ENCODE data around the gene PLCD3. TPM values are rescaled to one million over a fixed set of nuclear protein-coding genes. Genes with fewer than 3 reads are reported as not detected.

Gene PLCD3
- polyA plus RNA-seq, 1 donor from 2014 or later: 1.3 TPM

DNA sequence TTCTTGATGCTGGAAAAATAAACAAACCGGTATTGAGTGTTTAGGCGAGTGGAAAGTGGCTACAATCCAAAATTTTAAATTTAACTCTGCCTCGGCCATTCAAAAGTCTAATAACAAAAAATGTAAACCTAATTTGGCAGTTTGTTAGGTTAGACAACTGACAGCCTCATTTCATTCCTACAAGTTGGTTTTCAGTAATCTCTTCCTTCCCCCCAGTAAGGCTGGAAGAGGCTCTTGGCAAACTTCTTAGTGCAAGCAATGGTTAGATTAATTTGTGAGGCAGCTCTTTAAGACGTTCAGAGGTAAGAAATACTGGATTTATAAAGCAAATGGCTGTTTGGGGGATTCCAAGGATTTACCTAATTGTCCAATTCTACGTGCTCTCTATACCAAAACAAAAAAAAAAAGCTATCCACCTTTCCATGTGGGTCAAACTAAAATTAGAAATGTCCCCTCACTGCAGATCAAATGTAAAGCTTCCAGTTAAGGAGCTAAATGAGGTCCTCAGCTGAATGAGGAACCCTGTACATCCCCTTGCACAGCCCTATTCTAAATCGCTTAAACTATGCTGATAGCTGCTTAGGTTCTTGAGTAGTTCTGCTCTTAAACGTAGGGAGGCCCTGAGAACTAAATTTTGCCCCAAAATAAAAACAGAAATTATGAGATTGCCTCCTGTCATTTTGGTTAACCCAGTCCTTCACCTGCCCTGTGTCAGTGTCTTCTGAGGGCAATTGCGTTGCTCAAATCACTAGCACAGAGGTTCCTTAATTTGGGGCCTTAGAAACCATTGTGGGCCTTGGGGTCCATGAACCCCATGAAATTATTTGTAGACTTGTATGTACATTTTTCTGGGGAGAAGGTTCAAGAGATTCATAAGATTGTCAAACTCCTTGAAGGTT lies 18.8 kb upstream of the PLCD3 start:
- Histone ChIP-seq H3K9ac (ENCODE audit: low read length) (peak overlapping the region; percentile 81), H3K4me2 (ENCODE audit: low read length) (peak overlapping the region; percentile 100), H3K9me2 (ENCODE audit: insufficient read depth, low read length) (no peaks in the 10 kb centered on the region), H3K36me3 (ENCODE audit: insufficient read depth, low read length) (no peaks in the 10 kb centered on the region), H3K79me2 (replicated peaks; ENCODE audit: insufficient read depth, low read length) (peaks cover 24% of the 10 kb centered on the region), H2AFZ (ENCODE audit: low read depth, low read length) (no peak overlapping the region), H4K20me1 (ENCODE audit: insufficient read depth) (peaks cover 4% of the 10 kb centered on the region), H3K27me3 (ENCODE audit: insufficient read depth, low read depth, low read length) (no peaks in the 10 kb centered on the region), H3K9me3 (ENCODE audit: low read length) (no peaks in the 10 kb centered on the region), H3F3A (ENCODE audit: insufficient read depth, low read length, poor library complexity, severe bottlenecking) (peaks cover 4% of the 10 kb centered on the region), H3K27ac (ENCODE audit: low read length) (peak overlapping the region; percentile 93), H3K4me3 (ENCODE audit: low read length) (peak overlapping the region; percentile 86)
- no peak for TF ChIP-seq TAF1 (IDR thresholded peaks at IDR 0.05; ENCODE audit: low read depth)
- TF ChIP-seq, protein P1, sequence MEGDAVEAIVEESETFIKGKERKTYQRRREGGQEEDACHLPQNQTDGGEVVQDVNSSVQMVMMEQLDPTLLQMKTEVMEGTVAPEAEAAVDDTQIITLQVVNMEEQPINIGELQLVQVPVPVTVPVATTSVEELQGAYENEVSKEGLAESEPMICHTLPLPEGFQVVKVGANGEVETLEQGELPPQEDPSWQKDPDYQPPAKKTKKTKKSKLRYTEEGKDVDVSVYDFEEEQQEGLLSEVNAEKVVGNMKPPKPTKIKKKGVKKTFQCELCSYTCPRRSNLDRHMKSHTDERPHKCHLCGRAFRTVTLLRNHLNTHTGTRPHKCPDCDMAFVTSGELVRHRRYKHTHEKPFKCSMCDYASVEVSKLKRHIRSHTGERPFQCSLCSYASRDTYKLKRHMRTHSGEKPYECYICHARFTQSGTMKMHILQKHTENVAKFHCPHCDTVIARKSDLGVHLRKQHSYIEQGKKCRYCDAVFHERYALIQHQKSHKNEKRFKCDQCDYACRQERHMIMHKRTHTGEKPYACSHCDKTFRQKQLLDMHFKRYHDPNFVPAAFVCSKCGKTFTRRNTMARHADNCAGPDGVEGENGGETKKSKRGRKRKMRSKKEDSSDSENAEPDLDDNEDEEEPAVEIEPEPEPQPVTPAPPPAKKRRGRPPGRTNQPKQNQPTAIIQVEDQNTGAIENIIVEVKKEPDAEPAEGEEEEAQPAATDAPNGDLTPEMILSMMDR (IDR thresholded peaks at IDR 0.05; ENCODE audit: poor library complexity, severe bottlenecking): no peak
- TF ChIP-seq SMC3 (conservative IDR thresholded peaks at IDR 0.05; ENCODE audit: poor library complexity): no peak
- no peak for TF ChIP-seq RAD21 (conservative IDR thresholded peaks at IDR 0.05)
- TF ChIP-seq, protein P2, sequence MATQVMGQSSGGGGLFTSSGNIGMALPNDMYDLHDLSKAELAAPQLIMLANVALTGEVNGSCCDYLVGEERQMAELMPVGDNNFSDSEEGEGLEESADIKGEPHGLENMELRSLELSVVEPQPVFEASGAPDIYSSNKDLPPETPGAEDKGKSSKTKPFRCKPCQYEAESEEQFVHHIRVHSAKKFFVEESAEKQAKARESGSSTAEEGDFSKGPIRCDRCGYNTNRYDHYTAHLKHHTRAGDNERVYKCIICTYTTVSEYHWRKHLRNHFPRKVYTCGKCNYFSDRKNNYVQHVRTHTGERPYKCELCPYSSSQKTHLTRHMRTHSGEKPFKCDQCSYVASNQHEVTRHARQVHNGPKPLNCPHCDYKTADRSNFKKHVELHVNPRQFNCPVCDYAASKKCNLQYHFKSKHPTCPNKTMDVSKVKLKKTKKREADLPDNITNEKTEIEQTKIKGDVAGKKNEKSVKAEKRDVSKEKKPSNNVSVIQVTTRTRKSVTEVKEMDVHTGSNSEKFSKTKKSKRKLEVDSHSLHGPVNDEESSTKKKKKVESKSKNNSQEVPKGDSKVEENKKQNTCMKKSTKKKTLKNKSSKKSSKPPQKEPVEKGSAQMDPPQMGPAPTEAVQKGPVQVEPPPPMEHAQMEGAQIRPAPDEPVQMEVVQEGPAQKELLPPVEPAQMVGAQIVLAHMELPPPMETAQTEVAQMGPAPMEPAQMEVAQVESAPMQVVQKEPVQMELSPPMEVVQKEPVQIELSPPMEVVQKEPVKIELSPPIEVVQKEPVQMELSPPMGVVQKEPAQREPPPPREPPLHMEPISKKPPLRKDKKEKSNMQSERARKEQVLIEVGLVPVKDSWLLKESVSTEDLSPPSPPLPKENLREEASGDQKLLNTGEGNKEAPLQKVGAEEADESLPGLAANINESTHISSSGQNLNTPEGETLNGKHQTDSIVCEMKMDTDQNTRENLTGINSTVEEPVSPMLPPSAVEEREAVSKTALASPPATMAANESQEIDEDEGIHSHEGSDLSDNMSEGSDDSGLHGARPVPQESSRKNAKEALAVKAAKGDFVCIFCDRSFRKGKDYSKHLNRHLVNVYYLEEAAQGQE (IDR thresholded peaks at IDR 0.05; ENCODE audit: borderline replicate concordance): no peak
- no peak for TF ChIP-seq EP300 (conservative IDR thresholded peaks at IDR 0.05; ENCODE audit: poor library complexity, severe bottlenecking)
- no peak for TF ChIP-seq MXI1 (conservative IDR thresholded peaks at IDR 0.05; ENCODE audit: poor library complexity, severe bottlenecking)
- TF ChIP-seq POLR2AphosphoS5 (IDR thresholded peaks at IDR 0.05): no peak
- TF ChIP-seq EZH2 (IDR thresholded peaks at IDR 0.05; ENCODE audit: borderline replicate concordance, insufficient read depth, low read length, poor library complexity, severe bottlenecking): no peak

DNA sequence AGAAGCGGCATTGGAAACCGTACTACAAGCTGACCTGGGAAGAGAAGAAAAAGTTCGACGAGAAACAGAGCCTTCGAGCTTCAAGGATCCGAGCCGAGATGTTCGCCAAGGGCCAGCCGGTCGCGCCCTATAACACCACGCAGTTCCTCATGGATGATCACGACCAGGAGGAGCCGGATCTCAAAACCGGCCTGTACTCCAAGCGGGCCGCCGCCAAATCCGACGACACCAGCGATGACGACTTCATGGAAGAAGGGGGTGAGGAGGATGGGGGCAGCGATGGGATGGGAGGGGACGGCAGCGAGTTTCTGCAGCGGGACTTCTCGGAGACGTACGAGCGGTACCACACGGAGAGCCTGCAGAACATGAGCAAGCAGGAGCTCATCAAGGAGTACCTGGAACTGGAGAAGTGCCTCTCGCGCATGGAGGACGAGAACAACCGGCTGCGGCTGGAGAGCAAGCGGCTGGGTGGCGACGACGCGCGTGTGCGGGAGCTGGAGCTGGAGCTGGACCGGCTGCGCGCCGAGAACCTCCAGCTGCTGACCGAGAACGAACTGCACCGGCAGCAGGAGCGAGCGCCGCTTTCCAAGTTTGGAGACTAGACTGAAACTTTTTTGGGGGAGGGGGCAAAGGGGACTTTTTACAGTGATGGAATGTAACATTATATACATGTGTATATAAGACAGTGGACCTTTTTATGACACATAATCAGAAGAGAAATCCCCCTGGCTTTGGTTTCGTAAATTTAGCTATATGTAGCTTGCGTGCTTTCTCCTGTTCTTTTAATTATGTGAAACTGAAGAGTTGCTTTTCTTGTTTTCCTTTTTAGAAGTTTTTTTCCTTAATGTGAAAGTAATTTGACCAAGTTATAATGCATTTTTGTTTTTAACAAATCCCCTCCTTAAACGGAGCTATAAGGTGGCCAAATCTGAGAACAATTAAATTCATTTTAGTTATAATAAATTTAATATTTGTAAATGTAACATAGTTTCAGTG lies 17.7 kb upstream of the PLCD3 start:
- no peaks in the 10 kb centered on the region for H3K9me2 ChIP-seq (ENCODE audit: insufficient read depth, low read length)
- H3K79me2 ChIP-seq (replicated peaks; ENCODE audit: insufficient read depth, low read length): peaks cover 24% of the 10 kb centered on the region
- peak overlapping the region; percentile 100 for H3K4me2 ChIP-seq (ENCODE audit: low read length)
- peak overlapping the region; percentile 86 for H3K4me3 ChIP-seq (ENCODE audit: low read length)
- peaks cover 4% of the 10 kb centered on the region for H4K20me1 ChIP-seq (ENCODE audit: insufficient read depth)
- H3K27me3 ChIP-seq (ENCODE audit: insufficient read depth, low read depth, low read length): no peaks in the 10 kb centered on the region
- H3K36me3 ChIP-seq (ENCODE audit: insufficient read depth, low read length): no peaks in the 10 kb centered on the region
- no peak for TF ChIP-seq SMC3 (conservative IDR thresholded peaks at IDR 0.05; ENCODE audit: poor library complexity)
- TF ChIP-seq EZH2 (IDR thresholded peaks at IDR 0.05; ENCODE audit: borderline replicate concordance, insufficient read depth, low read length, poor library complexity, severe bottlenecking): no peak
- TF ChIP-seq, protein P1 (IDR thresholded peaks at IDR 0.05; ENCODE audit: poor library complexity, severe bottlenecking): no peak
- no peak for TF ChIP-seq RAD21 (conservative IDR thresholded peaks at IDR 0.05)
- TF ChIP-seq POLR2AphosphoS5 (IDR thresholded peaks at IDR 0.05): peak; percentile 24
- TF ChIP-seq TAF1 (IDR thresholded peaks at IDR 0.05; ENCODE audit: low read depth): no peak
- TF ChIP-seq, protein P2 (IDR thresholded peaks at IDR 0.05; ENCODE audit: borderline replicate concordance): no peak
- TF ChIP-seq MXI1 (conservative IDR thresholded peaks at IDR 0.05; ENCODE audit: poor library complexity, severe bottlenecking): peak; percentile 40
- no peak for TF ChIP-seq EP300 (conservative IDR thresholded peaks at IDR 0.05; ENCODE audit: poor library complexity, severe bottlenecking)
- peak overlapping the region; percentile 93 for H3K27ac ChIP-seq (ENCODE audit: low read length)
- peaks cover 4% of the 10 kb centered on the region for H3F3A ChIP-seq (ENCODE audit: insufficient read depth, low read length, poor library complexity, severe bottlenecking)
- H3K9ac ChIP-seq (ENCODE audit: low read length): peak overlapping the region; percentile 81
- H2AFZ ChIP-seq (ENCODE audit: low read depth, low read length): no peak overlapping the region
- H3K9me3 ChIP-seq (ENCODE audit: low read length): no peaks in the 10 kb centered on the region
